A549 (cell line): ENCODE results near the gene MDM1. TPM values are rescaled to one million over a fixed set of nuclear protein-coding genes. Genes with fewer than 3 reads are reported as not detected.

Source experiments
- ATAC-seq, 2 experiments: fragments of 200-7000 bp in 1 of 2; fragments of >200 bp in 1 of 2; cut with Nextera tagmentation in 1 of 2; cut with Tn5 transposase in 1 of 2; 3 replicates each; pipeline versions ENCODE4 v1.8.0 to v1.9.1; 2018 to 2020; ENCODE audit warnings: mild to moderate bottlenecking in 1 of 2, moderate library complexity in 1 of 2
- CTCF ChIA-PET: fragments of 300-600 bp; sonication (Branson Sonifier 250); formaldehyde crosslinking; extraction: SDS; loops from one replicate; lab custom pipeline; 2021; ENCODE audit warnings: antibody characterized with exemption, inconsistent platforms; lab: Yijun Ruan, JAX
- POLR2A ChIA-PET: fragments of 350-600 bp; formaldehyde crosslinking; extraction: SDS; loops from one replicate; lab custom pipeline; 2021; ENCODE audit warnings: antibody characterized with exemption, inconsistent platforms; lab: Yijun Ruan, JAX
- DNase-seq, 2 experiments: peaks; one replicate each; pipeline versions ENCODE4 v3.0.0 to v3.0.0-alpha.2; 2011 to 2016; ENCODE audit warnings: low read depth in 1 of 2, low spot score in 1 of 2
- FAIRE-seq: peaks from 2 replicates; lab custom pipeline; 2011; peaks lifted over from hg19 to GRCh38; lab: Jason Lieb, UNC
- H3K27ac ChIP-seq, 2 experiments: fragments of >200 bp; sonication (Bioruptor Twin); formaldehyde crosslinking; 3 replicates each; pipeline ENCODE4 v1.5.1; 2016 to 2017
- H3K4me1 ChIP-seq: fragments of >200 bp; sonication (Bioruptor Twin); formaldehyde crosslinking; 3 replicates; pipeline ENCODE4 v1.6.1; 2016
- H3K4me2 ChIP-seq: fragments of >200 bp; sonication (Bioruptor Twin); formaldehyde crosslinking; 3 replicates; pipeline ENCODE4 v1.6.1; 2016
- H3K4me3 ChIP-seq: fragments of >200 bp; sonication (Bioruptor Twin); formaldehyde crosslinking; 3 replicates; pipeline ENCODE4 v1.5.1; 2016
- H3K9me3 ChIP-seq: fragments of >200 bp; sonication (Bioruptor Twin); formaldehyde crosslinking; 3 replicates; pipeline ENCODE4 v1.6.1; 2016
- BHLHE40 ChIP-seq: IDR thresholded peaks from 2 replicates; pipeline ENCODE4 v1.6.1; 2012; ENCODE audit warnings: low read depth, low read length, inconsistent platforms
- CBX8 ChIP-seq: fragments of 200-600 bp; sonication (generic); IDR thresholded peaks from 2 replicates; pipeline ENCODE4 v1.6.1; 2016
- CEBPB ChIP-seq, 2 experiments: fragments of >200 bp in 1 of 2; sonication (Bioruptor Twin) in 1 of 2; formaldehyde crosslinking in 1 of 2; IDR thresholded peaks; 2 replicates each; pipeline ENCODE4 v1.6.1; 2012 to 2016
- CHD2 ChIP-seq: fragments of 150-350 bp; IDR thresholded peaks from 2 replicates; pipeline ENCODE4 v1.6.1; 2014; ENCODE audit warnings: low read length; ENCODE audit not compliant: partially characterized antibody
- CHD4 ChIP-seq: fragments of 200-600 bp; sonication (generic); IDR thresholded peaks from 2 replicates; pipeline ENCODE4 v1.6.1; 2016; ENCODE audit warnings: antibody characterized with exemption, mild to moderate bottlenecking, borderline replicate concordance
- EHMT2 ChIP-seq: fragments of 200-600 bp; sonication (generic); IDR thresholded peaks from 2 replicates; pipeline ENCODE4 v1.6.1; 2016; ENCODE audit warnings: antibody characterized with exemption, low read depth, mild to moderate bottlenecking, moderate library complexity
- EP300 ChIP-seq, 2 experiments: fragments of >200 bp; sonication (Bioruptor Twin); formaldehyde crosslinking; IDR thresholded peaks; 2 replicates in 1 of 2; 3 replicates in 1 of 2; pipeline ENCODE4 v1.6.1; 2016 to 2017
- ESRRA ChIP-seq: fragments of 150-350 bp; IDR thresholded peaks from 2 replicates; pipeline ENCODE4 v1.6.1; 2014; ENCODE audit warnings: mild to moderate bottlenecking, low read length, borderline replicate concordance
- FOSL2 ChIP-seq, 2 experiments: fragments of 450-650 bp in 1 of 2; fragments of >200 bp in 1 of 2; sonication (Bioruptor Twin) in 1 of 2; formaldehyde crosslinking; IDR thresholded peaks; 2 replicates each; pipeline versions ENCODE4 v1.5.0 to v1.6.1; 2016 to 2020; ENCODE audit warnings: mild to moderate bottlenecking in 1 of 2, moderate library complexity in 1 of 2
- FOXS1 ChIP-seq: fragments of 250-450 bp; sonication (Bioruptor Pico); IDR thresholded peaks from 2 replicates; pipeline ENCODE4 v1.5.0; 2020; ENCODE audit warnings: mild to moderate bottlenecking, moderate library complexity
- GATA3 ChIP-seq: IDR thresholded peaks from 2 replicates; pipeline ENCODE4 v1.6.1; 2012; ENCODE audit warnings: borderline replicate concordance
- HEYL ChIP-seq: fragments of 250-450 bp; sonication (Bioruptor Pico); IDR thresholded peaks from 2 replicates; pipeline ENCODE4 v1.8.0; 2021; ENCODE audit warnings: mild to moderate bottlenecking, moderate library complexity
- HOXA7 ChIP-seq: fragments of 250-450 bp; sonication (Bioruptor Pico); IDR thresholded peaks from 2 replicates; pipeline ENCODE4 v1.5.0; 2020; ENCODE audit warnings: mild to moderate bottlenecking, moderate library complexity
- HOXB13 ChIP-seq: fragments of 250-450 bp; sonication (Bioruptor Pico); IDR thresholded peaks from 2 replicates; pipeline ENCODE4 v1.5.0; 2020; ENCODE audit warnings: low read depth, mild to moderate bottlenecking, moderate library complexity
- HOXB5 ChIP-seq: fragments of 250-450 bp; sonication (Bioruptor Pico); IDR thresholded peaks from 2 replicates; pipeline ENCODE4 v1.5.0; 2020; ENCODE audit warnings: mild to moderate bottlenecking, moderate library complexity
- KDM5A ChIP-seq: fragments of 200-600 bp; sonication (generic); IDR thresholded peaks from 2 replicates; pipeline ENCODE4 v1.6.1; 2016; ENCODE audit warnings: antibody characterized with exemption, mild to moderate bottlenecking
- MYC ChIP-seq: IDR thresholded peaks from 2 replicates; pipeline ENCODE4 v1.6.1; 2012; ENCODE audit warnings: mild to moderate bottlenecking, inconsistent platforms, low read length, improper control_type of control experiment, borderline replicate concordance
- NPAS2 ChIP-seq: fragments of 250-450 bp; sonication (Bioruptor Pico); IDR thresholded peaks from 2 replicates; pipeline ENCODE4 v1.8.0; 2022; ENCODE audit warnings: mild to moderate bottlenecking, moderate library complexity, borderline replicate concordance
- NR3C1 ChIP-seq: fragments of >200 bp; sonication (Bioruptor Twin); formaldehyde crosslinking; IDR thresholded peaks from 3 replicates; pipeline ENCODE4 v1.6.1; 2017
- PHF8 ChIP-seq: fragments of 200-600 bp; sonication (generic); IDR thresholded peaks from 2 replicates; pipeline ENCODE4 v1.6.1; 2016; ENCODE audit warnings: low read depth, mild to moderate bottlenecking, antibody characterized with exemption, moderate library complexity, borderline replicate concordance
- RAD21 ChIP-seq, 2 experiments: fragments of >200 bp in 1 of 2; sonication (Bioruptor Twin) in 1 of 2; formaldehyde crosslinking in 1 of 2; IDR thresholded peaks in 1 of 2; conservative IDR thresholded peaks in 1 of 2; 2 replicates in 1 of 2; 3 replicates in 1 of 2; pipeline ENCODE4 v1.6.1; 2012 to 2018; ENCODE audit warnings: inconsistent platforms in 1 of 2
- RARB ChIP-seq: fragments of 250-450 bp; sonication (Bioruptor Pico); IDR thresholded peaks from 2 replicates; pipeline ENCODE4 v1.8.0; 2021; ENCODE audit warnings: mild to moderate bottlenecking, moderate library complexity
- RCOR1 ChIP-seq: fragments of 150-350 bp; IDR thresholded peaks from 2 replicates; pipeline ENCODE4 v1.6.1; 2014; ENCODE audit warnings: antibody characterized with exemption, low read length, low read depth
- RNF2 ChIP-seq: fragments of 200-600 bp; sonication (generic); IDR thresholded peaks from 2 replicates; pipeline ENCODE4 v1.6.1; 2016; ENCODE audit warnings: low read depth, mild to moderate bottlenecking, antibody characterized with exemption, moderate library complexity, borderline replicate concordance
- SMC3 ChIP-seq: fragments of >200 bp; sonication (Bioruptor Twin); formaldehyde crosslinking; IDR thresholded peaks from 3 replicates; pipeline ENCODE4 v1.6.1; 2018; ENCODE audit warnings: inconsistent platforms
- TFCP2L1 ChIP-seq: fragments of 250-450 bp; sonication (Bioruptor Pico); IDR thresholded peaks from 2 replicates; pipeline ENCODE4 v1.5.0; 2021; ENCODE audit warnings: mild to moderate bottlenecking
- USF2 ChIP-seq: fragments of 450-650 bp; IDR thresholded peaks from 2 replicates; pipeline ENCODE4 v1.6.1; 2014; ENCODE audit warnings: antibody characterized with exemption
- ZC3H11A ChIP-seq: fragments of 450-650 bp; IDR thresholded peaks from 2 replicates; pipeline ENCODE4 v1.6.1; 2014; ENCODE audit warnings: antibody characterized with exemption, mild to moderate bottlenecking
- ZNF302 ChIP-seq: fragments of 250-450 bp; sonication (Bioruptor Pico); IDR thresholded peaks from 2 replicates; pipeline ENCODE4 v1.9.0; 2021; ENCODE audit warnings: inconsistent platforms, mild to moderate bottlenecking, moderate library complexity
- ZSCAN20 ChIP-seq: fragments of 250-450 bp; sonication (Bioruptor Pico); IDR thresholded peaks from 2 replicates; pipeline ENCODE4 v1.8.0; 2022; ENCODE audit warnings: mild to moderate bottlenecking, moderate library complexity
- WGBS: methylation state at CpG from one replicate; pipeline ENCODE4 v1.1.6; 2017; ENCODE audit errors: missing lambda C conversion rate; 5-methylcytosine and 5-hydroxymethylcytosine counted together
- polyA plus RNA-seq, 4 experiments: library from polyadenylated mRNA; depleted of rRNA in 3 of 4; stranded (reverse); fragments of >200 nt; fragmentation: RNase III in 1 of 4; extraction: RNeasy Plus Mini Kit Qiagen cat#74134 plus additional on column Dnase treatment in 1 of 4; gene quantifications; 2 replicates in 3 of 4; 3 replicates in 1 of 4; pipeline ENCODE4 v1.2.3, GENCODE V29; 2011 to 2017
- TF ChIP-seq, protein P1 (sequence below): IDR thresholded peaks from 2 replicates; pipeline ENCODE4 v1.6.1; 2012
- TF ChIP-seq, protein P2 (sequence below): fragments of 250-450 bp; sonication (Bioruptor Pico); IDR thresholded peaks from 2 replicates; pipeline ENCODE4 v1.5.0; 2020; ENCODE audit warnings: low read depth, mild to moderate bottlenecking, moderate library complexity

Gene MDM1
- polyA plus RNA-seq, 2 of the 4 experiments (the other 2 are of a cell fraction), result 12.5 to 24.5 TPM

DNA sequence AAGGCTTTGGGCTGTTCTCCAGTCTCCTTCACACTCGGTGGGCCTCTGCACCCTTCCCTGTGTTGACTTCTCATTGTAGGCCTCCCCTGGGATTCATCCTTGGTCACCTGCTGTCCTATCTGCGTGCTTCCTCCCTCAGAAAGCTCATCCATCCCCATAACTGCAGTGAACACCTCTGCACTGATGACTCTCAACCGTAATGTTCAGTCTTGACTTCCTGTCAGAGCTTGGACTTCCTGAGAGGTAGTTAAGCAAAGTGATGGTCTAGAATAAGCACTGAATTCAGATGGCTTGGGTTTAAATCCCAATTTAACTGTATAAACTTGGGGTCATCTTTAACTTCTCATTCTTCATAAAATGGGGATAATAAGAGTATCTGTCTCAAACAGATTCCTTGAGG lies 13.6 kb upstream of the MDM1 start:
- H3K4me3 ChIP-seq, result no peak overlapping the region
- H3K4me1 ChIP-seq, result peaks cover under 1% of the 10 kb centered on the region; the same call in 1 of the 3 replicates
- H3K27ac ChIP-seq, result no peak overlapping the region
- FAIRE-seq (no peak), ATAC-seq (no peak), DNase-seq (no peak)
- ChIA-PET POLR2A (no interaction called here), CTCF (interaction anchor here (0.6 to 1.3 kb wide), 2 partner anchors 12 to 325 kb away, joined by 3 to 5 read pairs; no protein-coding TSS in a partner anchor)
- H3K9me3 ChIP-seq, result no peaks in the 10 kb centered on the region
- WGBS, result 74% methylated on average over 3 of the region's 3 CpGs
- H3K4me2 ChIP-seq, result no peak overlapping the region
- TF ChIP-seq ZNF302 (CRISPR knock-in tag) (no peak), CBX8 (no peak), HOXB13 (no peak), HOXA7 (CRISPR knock-in tag) (no peak), NPAS2 (no peak), CEBPB (IDR thresholded peaks at IDR 0.05) (no peak), HOXB5 (no peak), USF2 (no peak), RNF2 (no peak), ZC3H11A (no peak), CHD2 (no peak), HEYL (CRISPR knock-in tag) (no peak), CHD4 (no peak), ZSCAN20 (CRISPR knock-in tag) (no peak), KDM5A (no peak), GATA3 (no peak), TFCP2L1 (CRISPR knock-in tag) (no peak), MYC (no peak), RCOR1 (no peak)
- TF ChIP-seq, protein P1, sequence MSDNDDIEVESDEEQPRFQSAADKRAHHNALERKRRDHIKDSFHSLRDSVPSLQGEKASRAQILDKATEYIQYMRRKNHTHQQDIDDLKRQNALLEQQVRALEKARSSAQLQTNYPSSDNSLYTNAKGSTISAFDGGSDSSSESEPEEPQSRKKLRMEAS, result no peak

DNA sequence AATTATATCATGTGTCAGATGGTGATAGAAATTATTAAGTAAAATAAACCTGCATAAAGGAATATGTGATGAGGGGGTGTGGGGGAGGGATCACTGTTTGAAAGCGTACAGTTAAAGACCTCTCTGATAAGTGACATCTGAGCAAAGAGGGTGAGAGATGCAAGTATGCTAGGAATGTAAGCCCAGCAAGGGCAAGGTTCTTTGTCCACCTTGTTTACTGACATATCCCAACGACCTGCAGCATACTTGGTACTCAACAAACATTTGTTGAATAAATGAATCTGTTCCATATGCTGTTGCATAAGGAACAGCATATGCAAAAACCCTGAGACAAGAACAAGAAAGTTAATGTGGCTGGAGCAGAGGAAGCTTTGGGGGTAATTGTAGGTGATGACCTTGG lies 12.0 kb upstream of the MDM1 start:
- Histone ChIP-seq H3K4me2 (no peak overlapping the region), H3K4me3 (no peak overlapping the region), H3K4me1 (no peaks in the 10 kb centered on the region), H3K27ac (no peak overlapping the region), H3K9me3 (no peaks in the 10 kb centered on the region)
- WGBS, result 10% methylated on average over 2 of the region's 2 CpGs
- no peak for FAIRE-seq
- TF ChIP-seq TFCP2L1 (CRISPR knock-in tag), result no peak
- no peak for TF ChIP-seq SMC3
- no peak for TF ChIP-seq EHMT2
- no peak for TF ChIP-seq CEBPB (IDR thresholded peaks at IDR 0.05)
- TF ChIP-seq NR3C1, result no peak
- no peak for TF ChIP-seq ZNF302 (CRISPR knock-in tag)
- no peak for TF ChIP-seq RNF2
- ChIA-PET POLR2A (no interaction called here), CTCF (interaction anchor here (1.2 to 3.1 kb wide), 3 partner anchors 9 to 264 kb away, joined by 3 to 24 read pairs (median 3); no protein-coding TSS in a partner anchor)
- ATAC-seq, result no peak
- no peak for DNase-seq

- FAIRE-seq (no peak), DNase-seq (no peak), ATAC-seq (no peak)
- no peaks in the 10 kb centered on the region for H3K9me3 ChIP-seq
- POLR2A ChIA-PET, result interaction anchor here (0.6 to 0.9 kb wide), 2 partner anchors 9 to 22 kb away, joined by 3 read pairs; no protein-coding TSS in a partner anchor
- TF ChIP-seq FOSL2 (IDR thresholded peaks at IDR 0.05) (no peak), FOSL2 (CRISPR knock-in tag; IDR thresholded peaks at IDR 0.05) (no peak), TFCP2L1 (CRISPR knock-in tag) (no peak), GATA3 (no peak), NR3C1 (no peak), FOXS1 (no peak), EP300 (IDR thresholded peaks at IDR 0.05) (no peak), ESRRA (no peak), CHD2 (no peak), KDM5A (no peak), RAD21 (conservative IDR thresholded peaks at IDR 0.05 in 1 of 2, IDR thresholded peaks at IDR 0.05 in 1 of 2) (no peak), RARB (no peak), RNF2 (no peak), PHF8 (no peak), BHLHE40 (no peak), HOXA7 (CRISPR knock-in tag) (no peak)
- TF ChIP-seq, protein P1, result no peak
- TF ChIP-seq, protein P2, sequence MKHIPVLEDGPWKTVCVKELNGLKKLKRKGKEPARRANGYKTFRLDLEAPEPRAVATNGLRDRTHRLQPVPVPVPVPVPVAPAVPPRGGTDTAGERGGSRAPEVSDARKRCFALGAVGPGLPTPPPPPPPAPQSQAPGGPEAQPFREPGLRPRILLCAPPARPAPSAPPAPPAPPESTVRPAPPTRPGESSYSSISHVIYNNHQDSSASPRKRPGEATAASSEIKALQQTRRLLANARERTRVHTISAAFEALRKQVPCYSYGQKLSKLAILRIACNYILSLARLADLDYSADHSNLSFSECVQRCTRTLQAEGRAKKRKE (CRISPR knock-in tag), result no peak
- H3K4me1 ChIP-seq, result no peaks in the 10 kb centered on the region
- no peak overlapping the region for H3K4me3 ChIP-seq
- H3K27ac ChIP-seq, result no peak overlapping the region
- H3K4me2 ChIP-seq, result no peak overlapping the region
- 62% methylated on average over 3 of the region's 3 CpGs for WGBS
- CTCF ChIA-PET, result interaction anchor here (0.6 to 3.1 kb wide), 4 partner anchors 8 to 273 kb away, joined by 3 to 24 read pairs (median 5); no protein-coding TSS in a partner anchor
Measured at GRCh38 chr12:68342966-68343365, 10.8 kb upstream of the MDM1 start.
